ENCODE data around the gene SNX8. TPM values are rescaled to one million over a fixed set of nuclear protein-coding genes. Genes with fewer than 3 reads are reported as not detected.
A peak's percentile ranks its signal among the peaks of the same experiment; 100 is the strongest.

SNX8 gene
- total and polyA plus RNA-seq, 9 of the 15 experiments (the other 6 are each of a cell fraction or from before 2014, with no cell fraction given) = 2.7 to 51.6 (median 16.9) TPM

- TF ChIP-seq STAG1 (CRISPR knock-in tag; IDR thresholded peaks at IDR 0.05; ENCODE audit: borderline replicate concordance) (peak; percentile 4), ZNF395 (CRISPR knock-in tag; IDR thresholded peaks at IDR 0.05) (0 out of 2 replicates have a peak, but pooled peaks have one; percentile 25), TRIM28 (IDR thresholded peaks at IDR 0.05) (peak; percentile 26; the same call in 1 of the 2 replicates), TSC22D4 (tag; IDR thresholded peaks at IDR 0.05) (no peak), ZNF165 (CRISPR knock-in tag; IDR thresholded peaks at IDR 0.05; ENCODE audit: borderline replicate concordance) (no peak), ZNF347 (CRISPR knock-in tag; IDR thresholded peaks at IDR 0.05; ENCODE audit: low read depth) (no peak), SAP30 (IDR thresholded peaks at IDR 0.05; ENCODE audit: borderline replicate concordance, insufficient read depth, low read depth, low read length, poor library complexity, severe bottlenecking) (no peak), SMARCA5 (IDR thresholded peaks at IDR 0.05) (peak; percentile 91), ZNF507 (tag; conservative IDR thresholded peaks at IDR 0.05) (no peak), E2F4 (CRISPR knock-in tag; IDR thresholded peaks at IDR 0.05; ENCODE audit: low read depth) (no peak), HMGN3 (IDR thresholded peaks at IDR 0.05; ENCODE audit: borderline replicate concordance, extremely low read depth, insufficient read length, low read depth, low read length) (no peak), KLF10 (CRISPR knock-in tag; IDR thresholded peaks at IDR 0.05) (no peak), ARHGAP35 (IDR thresholded peaks at IDR 0.05; ENCODE audit: partially characterized antibody) (no peak), ESRRB (CRISPR knock-in tag; IDR thresholded peaks at IDR 0.05; ENCODE audit: borderline replicate concordance) (no peak), ADNP (tag; IDR thresholded peaks at IDR 0.05) (peak; percentile 51), POLR2B (IDR thresholded peaks at IDR 0.05; ENCODE audit: low read depth, partially characterized antibody) (no peak), ZBTB2 (IDR thresholded peaks at IDR 0.05) (no peak), MEIS2 (IDR thresholded peaks at IDR 0.05; ENCODE audit: partially characterized antibody) (no peak), SRSF9 (IDR thresholded peaks at IDR 0.05; ENCODE audit: borderline replicate concordance, low read depth, low read length) (no peak), CBX3 (IDR thresholded peaks at IDR 0.05; ENCODE audit: borderline replicate concordance in 1 of 2, low read length in 2 of 2) (0 out of 3 replicates have a peak, but pooled peaks of 1 of the 2 experiments have one; percentile 11), ZNF518B (CRISPR knock-in tag; IDR thresholded peaks at IDR 0.05) (no peak)
These were observed 612 bp downstream of the SNX8 start (continued) for GRCh38 chr7:2313450-2314208.

Data from K562 (cell line).